H9 (cell line): ENCODE data around the gene GDF15. TPM values are rescaled to one million over a fixed set of nuclear protein-coding genes. Genes with fewer than 3 reads are reported as not detected.

ENCODE experiments used
- DNase-seq: peaks from one replicate; pipeline ENCODE4 v3.0.0-alpha.2; 2017
- H2AFZ ChIP-seq: one replicate; pipeline ENCODE4 v1.6.1; 2013; ENCODE audit warnings: mild to moderate bottlenecking, low read length, control low read depth, moderate library complexity
- H2AK5ac ChIP-seq: 2 replicates; pipeline ENCODE4 v1.6.1; 2013; ENCODE audit warnings: low read length, control low read depth, mixed read lengths; ENCODE audit not compliant: insufficient read length
- H2BK120ac ChIP-seq: one replicate; pipeline ENCODE4 v1.6.1; 2013; ENCODE audit warnings: low read depth, mild to moderate bottlenecking, low read length, control low read depth, inconsistent platforms; ENCODE audit not compliant: poor library complexity, severe bottlenecking
- H2BK12ac ChIP-seq: 2 replicates; pipeline ENCODE4 v1.6.1; 2013; ENCODE audit warnings: low read length, control low read depth, mixed read lengths, low read depth; ENCODE audit not compliant: insufficient read length
- H2BK15ac ChIP-seq: 2 replicates; pipeline ENCODE4 v1.6.1; 2013; ENCODE audit warnings: low read depth, low read length, control low read depth
- H2BK20ac ChIP-seq: one replicate; pipeline ENCODE4 v1.6.1; 2013; ENCODE audit warnings: low read depth, mild to moderate bottlenecking, low read length, control low read depth, inconsistent platforms; ENCODE audit not compliant: poor library complexity, severe bottlenecking
- H2BK5ac ChIP-seq: 2 replicates; pipeline ENCODE4 v1.6.1; 2013; ENCODE audit warnings: low read length, control low read depth, mixed read lengths; ENCODE audit not compliant: insufficient read length
- H3K14ac ChIP-seq: 2 replicates; pipeline ENCODE4 v1.6.1; 2013; ENCODE audit warnings: low read length, control low read depth; ENCODE audit not compliant: insufficient read depth
- H3K18ac ChIP-seq: 2 replicates; pipeline ENCODE4 v1.6.1; 2013; ENCODE audit warnings: low read depth, mild to moderate bottlenecking, mixed read lengths, low read length, control low read depth; ENCODE audit not compliant: insufficient read length
- H3K23ac ChIP-seq: 2 replicates; pipeline ENCODE4 v1.6.1; 2013; ENCODE audit warnings: low read length, control low read depth, mixed read lengths, low read depth; ENCODE audit not compliant: insufficient read length
- H3K23me2 ChIP-seq: 2 replicates; pipeline ENCODE4 v1.6.1; 2013; ENCODE audit warnings: low read depth, mild to moderate bottlenecking, mixed read lengths, low read length, control low read depth; ENCODE audit not compliant: insufficient read length, poor library complexity, severe bottlenecking
- H3K27ac ChIP-seq: 2 replicates; pipeline ENCODE4 v1.5.1; 2013; ENCODE audit warnings: low read length, control low read depth, mixed read lengths, low read depth; ENCODE audit not compliant: insufficient read length
- H3K27me3 ChIP-seq: 2 replicates; pipeline ENCODE4 v1.6.1; 2013; ENCODE audit warnings: low read length, control low read depth, inconsistent platforms; ENCODE audit not compliant: insufficient read depth
- H3K4ac ChIP-seq: 2 replicates; pipeline ENCODE4 v1.6.1; 2013; ENCODE audit warnings: low read depth, mild to moderate bottlenecking, control low read depth, inconsistent platforms, low read length, moderate library complexity
- H3K4me1 ChIP-seq: 2 replicates; pipeline ENCODE4 v1.6.1; 2013; ENCODE audit warnings: low read length, control low read depth, inconsistent platforms; ENCODE audit not compliant: insufficient read depth
- H3K4me2 ChIP-seq: 2 replicates; pipeline ENCODE4 v1.6.1; 2013; ENCODE audit warnings: low read length, control low read depth, mixed read lengths; ENCODE audit not compliant: insufficient read length, insufficient read depth
- H3K56ac ChIP-seq: 2 replicates; pipeline ENCODE4 v1.6.1; 2013; ENCODE audit warnings: low read depth, mild to moderate bottlenecking, mixed read lengths, low read length, control low read depth; ENCODE audit not compliant: insufficient read length
- H3K79me1 ChIP-seq: 2 replicates; pipeline ENCODE4 v1.6.1; 2013; ENCODE audit warnings: low read depth, mild to moderate bottlenecking, moderate library complexity, low read length, control low read depth, inconsistent platforms; ENCODE audit not compliant: insufficient read depth, poor library complexity, severe bottlenecking
- H3K79me2 ChIP-seq: 2 replicates; pipeline ENCODE4 v1.6.1; 2013; ENCODE audit warnings: low read length, control low read depth, inconsistent platforms; ENCODE audit not compliant: insufficient read depth
- H3K9ac ChIP-seq: 2 replicates; pipeline ENCODE4 v1.6.1; 2013; ENCODE audit warnings: low read length, control low read depth, mixed read lengths; ENCODE audit not compliant: insufficient read length; ENCODE audit errors: extremely low read depth
- H3K9me3 ChIP-seq: one replicate; pipeline ENCODE4 v1.6.1; 2013; ENCODE audit warnings: low read depth, low read length, inconsistent platforms; ENCODE audit not compliant: control insufficient read depth
- H3T11ph ChIP-seq: one replicate; pipeline ENCODE4 v1.6.1; 2013; ENCODE audit warnings: mild to moderate bottlenecking, low read length, control low read depth, inconsistent platforms
- H4K20me1 ChIP-seq: one replicate; pipeline ENCODE4 v1.6.1; 2013; ENCODE audit not compliant: control insufficient read depth, insufficient read length, insufficient read depth
- H4K5ac ChIP-seq: 2 replicates; pipeline ENCODE4 v1.6.1; 2013; ENCODE audit warnings: low read depth, mild to moderate bottlenecking, mixed read lengths, low read length, control low read depth; ENCODE audit not compliant: insufficient read length
- H4K8ac ChIP-seq: replicated peaks from 2 replicates; pipeline ENCODE4 v1.6.1; 2013; ENCODE audit warnings: low read length, control low read depth, mixed read lengths, low read depth; ENCODE audit not compliant: insufficient read length
- H4K91ac ChIP-seq: 2 replicates; pipeline ENCODE4 v1.6.1; 2013; ENCODE audit warnings: low read depth, mild to moderate bottlenecking, moderate library complexity, mixed read lengths, low read length, control low read depth; ENCODE audit not compliant: insufficient read length
- H3K27ac Mint-ChIP-seq, 3 experiments: 2 replicates in 2 of 3; 3 replicates in 1 of 3; pipeline ENCODE4 v1.8.0; 2020 to 2021; ENCODE audit warnings: mixed read lengths in 3 of 3, mild to moderate bottlenecking in 1 of 3, moderate library complexity in 1 of 3
- H3K27me3 Mint-ChIP-seq: 2 replicates; pipeline ENCODE4 v1.8.0; 2021; ENCODE audit warnings: low read depth, mild to moderate bottlenecking, moderate library complexity, mixed read lengths
- H3K36me3 Mint-ChIP-seq, 3 experiments: 2 replicates in 2 of 3; 3 replicates in 1 of 3; pipeline ENCODE4 v1.8.0; 2020 to 2021; ENCODE audit warnings: low read depth in 3 of 3, mixed read lengths in 3 of 3; ENCODE audit not compliant: insufficient read depth in 1 of 3
- H3K4me1 Mint-ChIP-seq, 2 experiments: 2 replicates each; pipeline ENCODE4 v1.8.0; 2020; ENCODE audit warnings: mixed read lengths in 2 of 2
- H3K4me3 Mint-ChIP-seq, 2 experiments: 2 replicates in 1 of 2; 3 replicates in 1 of 2; pipeline ENCODE4 v1.8.0; 2020 to 2021; ENCODE audit warnings: mild to moderate bottlenecking in 2 of 2, mixed read lengths in 2 of 2, moderate library complexity in 1 of 2
- H3K9me3 Mint-ChIP-seq, 2 experiments: 2 replicates in 1 of 2; 3 replicates in 1 of 2; pipeline ENCODE4 v1.8.0; 2020; ENCODE audit warnings: mild to moderate bottlenecking in 2 of 2, mixed read lengths in 2 of 2, moderate library complexity in 1 of 2
- CTCF ChIP-seq: fragments of 200-600 bp; sonication (generic); conservative IDR thresholded peaks from 3 replicates; pipeline ENCODE4 v1.8.0; 2021; ENCODE audit warnings: antibody characterized with exemption, mild to moderate bottlenecking
- WGBS: extraction: QIAGEN DNeasy Blood & Tissue Kit; methylation state at CpG from one replicate; pipeline ENCODE4 v1.1.7; 2013; ENCODE audit warnings: missing lambda C conversion rate, low lambda C conversion rate, mixed read lengths; ENCODE audit not compliant: insufficient read length; ENCODE audit errors: extremely low coverage; 5-methylcytosine and 5-hydroxymethylcytosine counted together
- total RNA-seq: library from RNA; stranded (reverse); gene quantifications from 2 replicates; pipeline ENCODE4 v1.2.1, GENCODE V29; 2021

GDF15 gene
- total RNA-seq, 1 experiment from 2014 or later, result 5.7 TPM

DNA sequence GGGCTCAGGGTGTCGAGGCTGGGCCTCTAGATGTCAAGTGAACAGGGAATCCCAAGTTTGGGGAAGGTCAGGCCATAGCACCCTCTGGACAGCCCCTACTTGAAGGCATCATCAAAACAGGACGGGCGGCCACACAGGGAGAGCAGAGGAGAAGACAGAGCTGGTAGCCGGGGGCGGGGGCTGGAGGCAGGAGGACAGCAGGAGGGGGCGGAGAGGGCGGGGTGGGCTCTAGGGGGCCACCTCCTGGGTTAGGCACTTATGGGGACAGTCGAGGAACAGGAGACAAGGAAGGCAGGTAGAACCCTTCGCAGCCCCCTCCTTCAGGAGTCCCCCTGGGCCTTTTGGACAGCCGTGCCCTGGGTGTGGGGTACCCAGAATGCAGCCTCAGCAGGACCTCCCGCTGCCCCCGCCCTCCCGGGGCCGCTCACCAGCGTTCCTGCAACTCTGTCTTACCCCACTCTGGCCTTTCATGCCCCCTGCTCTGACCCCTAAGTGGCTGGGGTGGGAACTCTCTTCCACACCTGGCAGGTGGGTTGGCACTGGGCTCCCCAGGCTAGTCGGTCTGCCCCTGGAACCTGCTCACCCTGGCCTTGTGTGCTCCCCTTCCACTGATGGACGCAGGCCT lies 39.0 kb downstream of the GDF15 start:
- H3K23me2 ChIP-seq, result no peaks in the 10 kb centered on the region
- H2AK5ac ChIP-seq, result no peak overlapping the region
- no peak overlapping the region for H3K9ac ChIP-seq
- H3K79me1 ChIP-seq, result no peaks in the 10 kb centered on the region
- H3K27me3 Mint-ChIP-seq, result peaks cover 29% of the 10 kb centered on the region
- H4K20me1 ChIP-seq, result no peaks in the 10 kb centered on the region
- H3K9me3 Mint-ChIP-seq, result no peaks in the 10 kb centered on the region
- no peak overlapping the region for H3T11ph ChIP-seq
- peaks cover 0 to 5% (median 0%) of the 10 kb centered on the region in 3 experiments; a peak in 1 of 7 replicates for H3K36me3 Mint-ChIP-seq
- no peak for DNase-seq
- H3K23ac ChIP-seq, result no peak overlapping the region
- no peak overlapping the region; a peak in 1 of 7 replicates for H3K27ac Mint-ChIP-seq
- H4K5ac ChIP-seq, result no peak overlapping the region
- H3K27ac ChIP-seq, result no peak overlapping the region
- no peak overlapping the region for H3K56ac ChIP-seq
- no peak overlapping the region for H3K4me3 Mint-ChIP-seq
- H3K4me1 Mint-ChIP-seq, result peaks cover 40 to 48% of the 10 kb centered on the region in 2 experiments
- H2BK5ac ChIP-seq, result no peak overlapping the region
- no peak overlapping the region for H3K18ac ChIP-seq
- WGBS, result no CpG with 5 or more reads among the region's 17 CpGs
- TF ChIP-seq CTCF, result no peak
- peaks cover 4% of the 10 kb centered on the region; the same call in 1 of the 2 replicates for H3K4me1 ChIP-seq
- H4K8ac ChIP-seq, result no peak overlapping the region
- H3K14ac ChIP-seq, result no peak overlapping the region; the same call in 1 of the 2 replicates
- no peak overlapping the region for H2BK20ac ChIP-seq
- no peak overlapping the region for H2BK12ac ChIP-seq
- no peaks in the 10 kb centered on the region for H3K27me3 ChIP-seq
- H3K9me3 ChIP-seq, result no peaks in the 10 kb centered on the region
- H4K91ac ChIP-seq, result no peak overlapping the region
- no peak overlapping the region for H2BK15ac ChIP-seq
- no peak overlapping the region for H2BK120ac ChIP-seq
- H3K79me2 ChIP-seq, result no peaks in the 10 kb centered on the region
- H2AFZ ChIP-seq, result no peak overlapping the region
- H3K4ac ChIP-seq, result no peak overlapping the region
- no peak overlapping the region for H3K4me2 ChIP-seq
